K562 (cell line): Measurements from ENCODE around the gene RRP9. TPM values are rescaled to one million over a fixed set of nuclear protein-coding genes. Genes with fewer than 3 reads are reported as not detected.

Source experiments
- ATAC-seq: fragments of 200-7000 bp; cut with Tn5 transposase; 3 replicates; pipeline ENCODE4 v1.9.1; 2020; ENCODE audit warnings: moderate library complexity
- BruUV-seq: library from RNA; stranded (reverse); fragments of 400-500 nt; replicated peaks from 2 replicates; lab custom pipeline; 2021; lab: Mats Ljungman, UMichigan
- CTCF ChIA-PET: fragments of 300-600 bp; formaldehyde crosslinking; extraction: SDS; loops from one replicate; lab custom pipeline; 2021; ENCODE audit warnings: low intra/inter-chr PET ratio; lab: Yijun Ruan, JAX
- POLR2A ChIA-PET: fragments of 300-600, 350-650 bp; sonication (Branson Sonifier 250); formaldehyde crosslinking; extraction: SDS; loops from one replicate; lab custom pipeline; 2021; ENCODE audit warnings: antibody characterized with exemption, inconsistent platforms; lab: Yijun Ruan, JAX
- DNase-seq, 4 experiments: peaks; one replicate each; pipeline versions ENCODE4 v3.0.0 to v3.0.0-alpha.2; 2011 to 2018; ENCODE audit warnings: low spot score in 3 of 4, mixed read lengths in 3 of 4; ENCODE audit errors: extremely low read depth in 1 of 4
- FAIRE-seq: peaks from 2 replicates; lab custom pipeline; 2011; peaks lifted over from hg19 to GRCh38; lab: Jason Lieb, UNC
- H2AFZ ChIP-seq: 2 replicates; pipeline ENCODE4 v1.6.0; 2011; ENCODE audit warnings: low read depth, low read length, control low read depth, inconsistent platforms
- H3K27ac ChIP-seq: fragments of 200-600 bp; 3 replicates; pipeline ENCODE4 v1.8.0; 2011; ENCODE audit warnings: low read depth, mild to moderate bottlenecking, control low read depth, inconsistent platforms, low read length, moderate library complexity, mixed read lengths; ENCODE audit errors: extremely low read depth
- H3K27me3 ChIP-seq, 2 experiments: fragments of 300-600 bp in 1 of 2; 2 replicates in 1 of 2; 3 replicates in 1 of 2; pipeline versions ENCODE4 v1.6.0 to v1.8.0; 2011; ENCODE audit warnings: inconsistent platforms in 2 of 2, low read length in 2 of 2, mild to moderate bottlenecking in 1 of 2, mixed read lengths in 1 of 2, moderate library complexity in 1 of 2; ENCODE audit not compliant: control insufficient read depth in 2 of 2, insufficient read depth in 2 of 2
- H3K36me3 ChIP-seq: fragments of 300-600 bp; 3 replicates; pipeline ENCODE4 v1.8.0; 2011; ENCODE audit warnings: mild to moderate bottlenecking, low read length, inconsistent platforms; ENCODE audit not compliant: control insufficient read depth, insufficient read depth
- H3K4me1 ChIP-seq, 2 experiments: fragments of 200-600 bp in 1 of 2; replicated peaks in 1 of 2; 2 replicates in 1 of 2; 3 replicates in 1 of 2; pipeline versions ENCODE4 v1.5.1 to v1.8.0; 2011; ENCODE audit warnings: inconsistent platforms in 2 of 2, low read length in 2 of 2, mild to moderate bottlenecking in 1 of 2, mixed read lengths in 1 of 2, moderate library complexity in 1 of 2; ENCODE audit not compliant: control insufficient read depth in 2 of 2, insufficient read depth in 2 of 2
- H3K4me2 ChIP-seq: 2 replicates; pipeline ENCODE4 v1.6.1; 2011; ENCODE audit warnings: low read length, control low read depth, inconsistent platforms, mixed read lengths; ENCODE audit not compliant: insufficient read depth
- H3K4me3 ChIP-seq: fragments of 200-600 bp; sonication (generic), shearing (Covaris generic); 2 replicates; pipeline ENCODE4 v1.5.1; 2016; ENCODE audit warnings: control low read depth, inconsistent platforms
- H3K79me2 ChIP-seq: fragments of 200-600 bp; 3 replicates; pipeline ENCODE4 v1.8.0; 2011; ENCODE audit warnings: low read length, inconsistent platforms; ENCODE audit not compliant: control insufficient read depth, insufficient read depth
- H3K9ac ChIP-seq, 2 experiments: 2 replicates each; pipeline versions ENCODE4 v1.6.0 to v1.6.1; 2011; ENCODE audit warnings: low read depth in 2 of 2, low read length in 2 of 2, control low read depth in 1 of 2, inconsistent platforms in 1 of 2, mild to moderate bottlenecking in 1 of 2, mixed read lengths in 1 of 2; ENCODE audit not compliant: insufficient read depth in 1 of 2
- H3K9me1 ChIP-seq: one replicate; pipeline ENCODE4 v1.6.0; 2011; ENCODE audit warnings: inconsistent platforms, mild to moderate bottlenecking, low read length, moderate library complexity; ENCODE audit not compliant: control insufficient read depth, insufficient read depth
- H3K9me3 ChIP-seq: replicated peaks from 2 replicates; pipeline ENCODE4 v1.5.1; 2011; ENCODE audit warnings: low read depth, low read length, inconsistent platforms; ENCODE audit not compliant: control insufficient read depth, insufficient read depth
- H4K20me1 ChIP-seq: replicated peaks from 2 replicates; pipeline ENCODE4 v1.6.1; 2011; ENCODE audit warnings: low read length, inconsistent platforms, mixed read lengths; ENCODE audit not compliant: control insufficient read depth, insufficient read depth
- CBX5 ChIP-seq: IDR thresholded peaks from 2 replicates; pipeline ENCODE4 v1.6.1; 2014; ENCODE audit warnings: low read depth, borderline replicate concordance
- HMG20B ChIP-seq: fragments of 250-450 bp; sonication (Bioruptor Pico); IDR thresholded peaks from 2 replicates; pipeline ENCODE4 v1.5.0; 2021; ENCODE audit warnings: mild to moderate bottlenecking
- POLR3A ChIP-seq: IDR thresholded peaks from 2 replicates; pipeline ENCODE4 v1.6.1; 2011; ENCODE audit warnings: borderline replicate concordance, mild to moderate bottlenecking, moderate library complexity; ENCODE audit not compliant: insufficient read length, insufficient read depth; ENCODE audit errors: extremely low read depth
- RBM17 ChIP-seq: fragments of 200-400 bp; formaldehyde crosslinking; IDR thresholded peaks from 2 replicates; pipeline ENCODE4 v1.6.1; 2017; ENCODE audit warnings: low read depth, mild to moderate bottlenecking, low read length, borderline replicate concordance
- SNIP1 ChIP-seq: fragments of 450-650 bp; IDR thresholded peaks from 2 replicates; pipeline ENCODE4 v1.7.1; 2017; ENCODE audit warnings: low read depth, mild to moderate bottlenecking
- TCF3 ChIP-seq: sonication (generic); formaldehyde crosslinking; IDR thresholded peaks from 2 replicates; pipeline ENCODE4 v1.4.0; 2020; ENCODE audit warnings: mild to moderate bottlenecking, missing genetic modification reagents
- TCFL5 ChIP-seq: fragments of 250-450 bp; sonication (Bioruptor Pico); conservative IDR thresholded peaks from 2 replicates; pipeline ENCODE4 v1.6.1; 2021; ENCODE audit warnings: mild to moderate bottlenecking, moderate library complexity, matching md5 sums
- TRIM28 ChIP-seq: fragments of 450-650 bp; IDR thresholded peaks from 2 replicates; pipeline ENCODE4 v1.6.1; 2017
- ZC3H4 ChIP-seq: sonication (generic); formaldehyde crosslinking; IDR thresholded peaks from 2 replicates; pipeline ENCODE4 v1.9.0; 2021; ENCODE audit warnings: missing genetic modification reagents, borderline replicate concordance
- ZKSCAN8 ChIP-seq: fragments of 200-800 bp; sonication (Bioruptor generic); IDR thresholded peaks from 2 replicates; pipeline ENCODE4 v1.6.1; 2016; ENCODE audit warnings: missing genetic modification characterization, missing compliant biosample characterization
- ZNF445 ChIP-seq: fragments of 250-450 bp; sonication (Bioruptor Pico); IDR thresholded peaks from 2 replicates; pipeline ENCODE4 v1.4.0; 2020; ENCODE audit warnings: low read depth, mild to moderate bottlenecking, moderate library complexity
- ZNF707 ChIP-seq: fragments of 250-450 bp; sonication (Bioruptor Pico); conservative IDR thresholded peaks from 2 replicates; pipeline ENCODE4 v1.8.0; 2022; ENCODE audit warnings: inconsistent platforms, mild to moderate bottlenecking, moderate library complexity
- WGBS: fragments of 100-300 bp; shearing (Covaris generic); methylation state at CpG from one replicate; pipeline ENCODE4 v1.1.6; 2016; ENCODE audit warnings: low coverage, mixed read lengths; ENCODE audit not compliant: insufficient coverage; ENCODE audit errors: missing lambda C conversion rate; 5-methylcytosine and 5-hydroxymethylcytosine counted together
- in situ Hi-C: fragments of 300-500 bp; cut with MboI; formaldehyde crosslinking; loops from 4 replicates; pipeline ENCODE4 v1.15.0; 2018; ENCODE audit warnings: inconsistent platforms, mixed read lengths
- intact Hi-C: fragments of 100-400 bp; cut with micrococcal nuclease; formaldehyde crosslinking; loops from 2 replicates; pipeline ENCODE4 v1.14.2; 2022
- polyA plus RNA-seq, 8 experiments: library from polyadenylated mRNA; depleted of rRNA in 4 of 8; stranded (reverse) in 5 of 8; unstranded in 3 of 8; fragments of >200 nt; fragmentation: Nextera tagmentation in 2 of 8; fragmentation: Illumina TruSeq in 1 of 8; extraction: Ambion mirVana in 2 of 8; extraction: Trizol in 1 of 8; gene quantifications; 2 replicates each; pipeline versions ENCODE4 v1.2.1 to v1.2.3, GENCODE V29; 2011 to 2014; ENCODE audit warnings: inconsistent platforms in 1 of 8, missing spikeins in 1 of 8
- total RNA-seq, 7 experiments: library from RNA; depleted of rRNA in 6 of 7; stranded (reverse); fragments of >200 nt in 6 of 7; fragmentation: Illumina TruSeq in 2 of 7; extraction: Trizol in 2 of 7; gene quantifications; 2 replicates each; pipeline versions ENCODE4 v1.2.1 to v1.2.3, GENCODE V29; 2011 to 2021; ENCODE audit warnings: low replicate concordance in 1 of 7
- TF ChIP-seq, protein P1 (sequence below): sonication (generic); formaldehyde crosslinking; IDR thresholded peaks from 2 replicates; pipeline ENCODE4 v1.8.1; 2022; ENCODE audit warnings: missing genetic modification reagents
- TF ChIP-seq, protein P2 (sequence below): fragments of 250-450 bp; sonication (Bioruptor Pico); IDR thresholded peaks from 2 replicates; pipeline ENCODE4 v1.8.0; 2021; ENCODE audit warnings: moderate library complexity, mild to moderate bottlenecking, inconsistent platforms
- TF ChIP-seq, protein P3 (sequence below): IDR thresholded peaks from 2 replicates; pipeline ENCODE4 v1.6.1; 2011; ENCODE audit warnings: borderline replicate concordance, low read depth, mild to moderate bottlenecking, moderate library complexity, low read length; ENCODE audit not compliant: insufficient read depth, poor library complexity, severe bottlenecking

RRP9 gene
- total and polyA plus RNA-seq, 9 of the 15 experiments (the other 6 are each of a cell fraction or from before 2014, with no cell fraction given): 5.2 to 67.0 (median 45.9) TPM

DNA sequence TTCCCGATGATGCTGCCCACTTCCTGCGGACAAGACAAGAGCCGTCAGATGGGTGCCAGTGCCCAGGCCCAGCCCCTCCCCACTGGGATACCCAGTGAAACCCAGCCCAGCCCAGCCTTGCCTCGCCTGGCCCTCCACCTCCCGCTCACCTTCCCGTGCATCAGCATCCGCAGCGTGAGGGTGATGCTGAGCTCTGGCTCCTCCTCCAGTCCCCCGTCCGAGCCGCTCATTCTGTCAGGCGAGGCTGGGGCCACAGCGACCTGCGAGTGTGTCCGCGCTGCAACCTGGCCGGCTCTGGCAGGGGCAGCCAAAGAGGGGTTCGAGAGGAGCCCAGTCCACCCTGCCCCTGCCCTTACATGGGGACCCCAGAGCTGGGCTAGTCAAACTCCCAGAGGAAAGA lies 19.3 kb upstream of the RRP9 start:
- POLR2A ChIA-PET: interaction anchor here (0.7 to 1.3 kb wide), 3 partner anchors 11 to 18 kb away, joined by 3 read pairs; no protein-coding TSS in a partner anchor
- Histone ChIP-seq H2AFZ (no peak overlapping the region), H3K4me2 (no peak overlapping the region), H3K9me1 (no peaks in the 10 kb centered on the region), H3K4me3 (no peak overlapping the region), H3K79me2 (no peaks in the 10 kb centered on the region), H3K4me1 (peaks cover 0 to 20% of the 10 kb centered on the region in 2 experiments; a peak in 2 of 5 replicates), H3K36me3 (no peaks in the 10 kb centered on the region), H4K20me1 (0 out of 2 replicates have a peak, but pooled peaks cover 6% of the 10 kb centered on the region), H3K27ac (no peak overlapping the region), H3K9me3 (no peaks in the 10 kb centered on the region), H3K9ac (no peak overlapping the region), H3K27me3 (peaks cover 0 to 17% of the 10 kb centered on the region in 2 experiments; a peak in 2 of 5 replicates)
- TF ChIP-seq, protein P1, sequence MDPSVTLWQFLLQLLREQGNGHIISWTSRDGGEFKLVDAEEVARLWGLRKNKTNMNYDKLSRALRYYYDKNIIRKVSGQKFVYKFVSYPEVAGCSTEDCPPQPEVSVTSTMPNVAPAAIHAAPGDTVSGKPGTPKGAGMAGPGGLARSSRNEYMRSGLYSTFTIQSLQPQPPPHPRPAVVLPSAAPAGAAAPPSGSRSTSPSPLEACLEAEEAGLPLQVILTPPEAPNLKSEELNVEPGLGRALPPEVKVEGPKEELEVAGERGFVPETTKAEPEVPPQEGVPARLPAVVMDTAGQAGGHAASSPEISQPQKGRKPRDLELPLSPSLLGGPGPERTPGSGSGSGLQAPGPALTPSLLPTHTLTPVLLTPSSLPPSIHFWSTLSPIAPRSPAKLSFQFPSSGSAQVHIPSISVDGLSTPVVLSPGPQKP (CRISPR knock-in tag): no peak
- no peak for TF ChIP-seq HMG20B
- TF ChIP-seq TCF3: no peak
- TF ChIP-seq SNIP1: no peak
- TF ChIP-seq ZC3H4: no peak
- TF ChIP-seq ZNF707: no peak
- TF ChIP-seq ZKSCAN8: no peak
- no peak for TF ChIP-seq RBM17
- TF ChIP-seq POLR3A: no peak
- TF ChIP-seq, protein P2, sequence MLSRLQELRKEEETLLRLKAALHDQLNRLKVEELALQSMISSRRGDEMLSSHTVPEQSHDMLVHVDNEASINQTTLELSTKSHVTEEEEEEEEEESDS (CRISPR knock-in tag): no peak
- no peak for TF ChIP-seq ZNF445 (CRISPR knock-in tag)
- no peak for TF ChIP-seq TRIM28
- TF ChIP-seq CBX5: no peak
- no peak for TF ChIP-seq TCFL5 (CRISPR knock-in tag)
- TF ChIP-seq, protein P3, sequence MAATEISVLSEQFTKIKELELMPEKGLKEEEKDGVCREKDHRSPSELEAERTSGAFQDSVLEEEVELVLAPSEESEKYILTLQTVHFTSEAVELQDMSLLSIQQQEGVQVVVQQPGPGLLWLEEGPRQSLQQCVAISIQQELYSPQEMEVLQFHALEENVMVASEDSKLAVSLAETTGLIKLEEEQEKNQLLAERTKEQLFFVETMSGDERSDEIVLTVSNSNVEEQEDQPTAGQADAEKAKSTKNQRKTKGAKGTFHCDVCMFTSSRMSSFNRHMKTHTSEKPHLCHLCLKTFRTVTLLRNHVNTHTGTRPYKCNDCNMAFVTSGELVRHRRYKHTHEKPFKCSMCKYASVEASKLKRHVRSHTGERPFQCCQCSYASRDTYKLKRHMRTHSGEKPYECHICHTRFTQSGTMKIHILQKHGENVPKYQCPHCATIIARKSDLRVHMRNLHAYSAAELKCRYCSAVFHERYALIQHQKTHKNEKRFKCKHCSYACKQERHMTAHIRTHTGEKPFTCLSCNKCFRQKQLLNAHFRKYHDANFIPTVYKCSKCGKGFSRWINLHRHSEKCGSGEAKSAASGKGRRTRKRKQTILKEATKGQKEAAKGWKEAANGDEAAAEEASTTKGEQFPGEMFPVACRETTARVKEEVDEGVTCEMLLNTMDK: no peak
- intact Hi-C loops (no loop called here), in situ Hi-C loops (no loop called here)
- CTCF ChIA-PET: no interaction called here
- WGBS: 26% methylated on average over 18 of the region's 18 CpGs
- no TSS peak for BruUV-seq
- ATAC-seq (no peak), DNase-seq (no peak), FAIRE-seq (no peak)
